Transverse colon (tissue), 3 donors: ENCODE results near the gene PSMD13.

Source experiments
- CTCF ChIP-seq, 5 experiments: fragments of 200-600 bp in 3 of 5; fragments of 450-650 bp in 2 of 5; sonication (generic) in 3 of 5; IDR thresholded peaks; 1 replicate in 2 of 5; 2 replicates in 3 of 5; pipeline ENCODE4 v1.5.1; 2016 to 2017; ENCODE audit warnings: antibody characterized with exemption in 5 of 5, inconsistent platforms in 3 of 5, mild to moderate bottlenecking in 2 of 5, moderate library complexity in 1 of 5
- EP300 ChIP-seq: sonication (generic); formaldehyde crosslinking; IDR thresholded peaks from one replicate; pipeline ENCODE4 v1.6.1; 2017; ENCODE audit warnings: antibody characterized with exemption, low read depth
- POLR2A ChIP-seq: fragments of 450-650 bp; IDR thresholded peaks from one replicate; pipeline ENCODE4 v1.6.1; 2016; ENCODE audit warnings: antibody characterized with exemption, mild to moderate bottlenecking, moderate library complexity

DNA sequence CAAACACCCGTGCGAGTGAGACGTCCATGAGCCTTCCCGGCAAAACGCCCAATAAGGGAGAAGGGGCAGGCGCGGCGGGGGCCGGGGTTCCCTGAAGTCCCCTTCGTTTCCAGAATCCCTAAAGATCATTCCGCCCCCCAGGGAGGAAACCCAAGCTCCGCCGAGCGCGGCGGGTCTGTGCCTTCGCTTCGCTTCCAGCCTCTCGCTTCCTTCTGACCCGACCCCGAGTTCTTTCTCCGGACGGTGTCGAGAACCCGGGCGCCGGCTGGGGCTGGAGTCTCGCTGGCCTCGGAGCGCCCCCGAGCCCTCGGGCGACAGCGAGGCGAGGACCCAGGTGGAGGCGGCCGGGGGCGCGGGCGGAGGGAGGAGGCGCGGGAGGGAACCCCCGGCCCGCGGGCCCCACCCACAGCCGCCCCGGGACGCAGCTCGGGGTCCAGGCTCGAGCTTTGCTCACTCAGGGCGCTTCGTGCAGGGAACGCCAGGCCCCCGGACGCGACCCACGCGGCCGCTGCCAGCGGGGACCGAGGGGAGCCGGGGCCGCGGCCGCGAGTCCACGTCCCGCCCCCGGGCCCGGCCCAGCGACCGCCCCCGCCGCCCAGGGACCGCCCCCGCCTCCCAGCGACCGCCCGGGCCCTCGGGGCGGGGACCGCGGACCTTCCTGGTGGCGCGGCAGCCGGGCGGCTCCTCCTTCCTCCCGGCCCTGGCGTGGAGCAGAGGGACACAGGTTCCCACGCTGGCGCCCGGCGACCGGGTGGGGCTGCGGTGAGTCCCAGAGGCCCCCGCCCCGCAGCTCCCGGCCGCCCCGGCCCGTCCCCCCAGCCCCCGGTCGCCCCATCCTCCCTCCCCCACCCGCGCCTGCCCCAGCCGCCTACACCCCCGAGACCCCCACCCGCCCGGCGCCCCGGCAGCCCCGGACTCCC, 52.0 kb downstream of the PSMD13 start, which contains the start of gene PGGHG:
- no peak for TF ChIP-seq POLR2A
- no peak for TF ChIP-seq CTCF (IDR thresholded peaks at IDR 0.05)
- no peak for TF ChIP-seq EP300
